Bladder microvascular endothelial cell (primary cell): ENCODE results near the gene DHRS11. TPM values are rescaled to one million over a fixed set of nuclear protein-coding genes. Genes with fewer than 3 reads are reported as not detected.

Experiments used
- total RNA-seq: library from RNA; depleted of rRNA; stranded (reverse); fragments of >200 nt; gene quantifications from 2 replicates; pipeline ENCODE4 v1.2.3, GENCODE V29; 2014

DHRS11 gene
- 5.2 and 8.9 TPM in 2 replicates for total RNA-seq

GRCh38 chr17:36591434-36592315 is at the start of gene DHRS11:
TSS of gene DHRS11 (plus strand) at chr17:36591879. CDS start at chr17:36592010, 131 bp downstream.

GRCh38 chr17:36544307-36545076 is 47.2 kb upstream of the DHRS11 start, which contains the start of gene GGNBP2:
TSS of gene GGNBP2 (plus strand) at chr17:36544919. CDS start at chr17:36545725, 806 bp downstream.

DNA sequence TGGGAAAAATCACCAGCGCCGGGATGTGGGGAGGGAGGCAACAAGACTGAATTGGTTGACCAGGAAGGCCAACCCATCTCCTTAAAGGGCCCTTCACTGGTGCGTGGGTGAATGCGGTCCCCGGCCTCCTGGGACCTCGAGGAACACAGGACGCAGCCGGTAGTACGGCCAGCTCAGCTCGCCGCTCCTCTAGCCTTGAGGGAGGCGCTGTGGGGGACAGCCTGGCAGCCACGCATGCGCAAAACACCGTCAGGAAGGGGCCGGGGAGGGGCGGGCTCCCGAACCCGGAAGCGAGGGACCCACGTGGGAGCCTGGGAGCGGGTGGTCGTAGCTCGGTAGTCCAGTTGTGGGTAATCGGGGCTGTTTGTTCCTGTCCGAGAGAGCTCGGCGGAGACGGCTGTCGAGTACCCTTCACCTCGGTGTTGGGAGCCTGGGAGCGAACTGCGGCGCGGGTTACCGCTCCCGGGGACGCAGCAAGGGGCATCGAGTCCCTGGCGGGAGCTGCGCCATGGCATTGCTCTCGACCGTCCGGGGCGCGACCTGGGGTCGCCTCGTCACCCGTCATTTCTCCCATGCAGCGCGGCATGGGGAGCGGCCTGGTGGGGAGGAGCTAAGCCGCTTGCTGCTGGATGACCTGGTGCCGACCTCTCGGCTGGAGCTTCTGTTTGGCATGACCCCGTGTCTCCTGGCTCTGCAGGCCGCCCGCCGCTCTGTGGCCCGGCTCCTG is 9.8 kb downstream of the DHRS11 start, which contains the start of gene MRM1:
MRM1 (plus strand) TSS at position 281 of the 727 bp plus-strand sequence; CDS start at position 509, 228 bp downstream.

Other genes with a start within 250 kb of the DHRS11 start
- gene TBC1D3H, start 203.4 kb upstream of the DHRS11 start, total RNA-seq = not detected in 2 replicates
- 17.8 and 22.8 TPM in 2 replicates for gene ZNHIT3, start 105.2 kb upstream of the DHRS11 start, total RNA-seq
- gene MYO19, start 57.0 kb upstream of the DHRS11 start, total RNA-seq = 50.7 and 66.0 TPM in 2 replicates
- gene PIGW, start 56.9 kb upstream of the DHRS11 start, total RNA-seq = 2.9 and 7.9 TPM in 2 replicates
- 37.9 and 73.1 TPM in 2 replicates for gene GGNBP2, start 47.0 kb upstream of the DHRS11 start, total RNA-seq
- 3.2 and 5.1 TPM in 2 replicates for gene MRM1, start 9.7 kb downstream of the DHRS11 start, total RNA-seq